Fibroblast of the aortic adventitia (primary cell): ENCODE data around the gene DHRSX. TPM values are rescaled to one million over a fixed set of nuclear protein-coding genes. Genes with fewer than 3 reads are reported as not detected.
"Not testable (repeated sequence)": the region's sequence is repeated elsewhere in the genome, so short reads cannot be mapped to it uniquely, and the experiment has no call there.

Source experiments
- DNase-seq: peaks from one replicate; pipeline ENCODE4 v3.0.0-alpha.2; 2010; ENCODE audit warnings: low read depth
- H3K4me3 ChIP-seq: 2 replicates; pipeline ENCODE4 v1.5.1; 2011; ENCODE audit warnings: low read depth, mild to moderate bottlenecking, control low read depth, low read length, moderate library complexity
- CTCF ChIP-seq: IDR thresholded peaks from 2 replicates; pipeline ENCODE4 v1.5.1; 2011; ENCODE audit warnings: mild to moderate bottlenecking, low read length, control low read depth, inconsistent platforms; ENCODE audit not compliant: insufficient read depth
- total RNA-seq: library from RNA; depleted of rRNA; stranded (reverse); fragments of >200 nt; gene quantifications from 2 replicates; pipeline ENCODE4 v1.2.3, GENCODE V29; 2012; ENCODE audit warnings: low replicate concordance

DHRSX gene
- total RNA-seq, 1 donor, result 17.5 TPM

GRCh38 chrX:2243913-2244460, 256.8 kb downstream of the DHRSX start:
- no peak for TF ChIP-seq CTCF
- H3K4me3 ChIP-seq, result no peak overlapping the region
- no peak for DNase-seq

DNA sequence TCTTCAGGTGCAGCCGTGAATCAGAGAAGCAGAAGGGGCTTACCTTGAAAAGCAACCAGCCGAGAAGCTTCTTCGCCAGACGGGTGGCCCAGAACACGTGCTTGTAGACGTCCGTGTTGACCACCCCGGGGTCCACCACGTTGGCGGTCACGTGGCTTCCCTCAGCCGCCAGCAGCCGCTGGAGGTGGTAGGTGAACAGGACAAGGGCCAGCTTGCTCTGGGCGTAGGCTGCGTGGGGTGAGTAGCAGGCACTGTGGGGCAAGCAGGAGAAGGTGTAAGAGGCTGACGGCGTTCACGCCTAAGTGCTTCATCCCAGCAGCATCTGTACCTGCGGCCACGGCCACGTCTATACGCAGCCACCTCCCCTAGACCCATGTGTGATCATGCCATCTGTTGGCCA, 257.8 kb downstream of the DHRSX start:
- DNase-seq, result no peak
- no peak for TF ChIP-seq CTCF
- H3K4me3 ChIP-seq, result no peak overlapping the region

DNA sequence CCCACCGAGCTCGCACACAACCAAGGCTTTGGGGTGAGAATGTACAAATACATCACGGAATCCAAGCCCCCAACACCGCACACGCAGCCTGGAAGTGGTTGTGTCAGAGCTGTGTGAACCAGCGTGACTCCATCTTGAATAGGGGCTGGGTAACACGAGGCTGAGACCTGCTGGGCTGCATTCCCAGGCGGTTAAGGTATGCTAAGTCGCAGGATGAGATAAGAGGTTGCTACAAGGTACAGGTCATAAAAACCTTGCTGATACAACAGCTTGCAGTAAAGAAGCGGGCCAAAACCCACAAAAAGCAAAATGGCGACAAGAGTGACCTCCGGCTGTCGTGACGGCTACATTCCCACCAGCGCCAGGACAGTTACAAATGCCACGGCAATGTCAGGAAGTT, 258.4 kb downstream of the DHRSX start:
- no peak overlapping the region for H3K4me3 ChIP-seq
- no peak for DNase-seq
- TF ChIP-seq CTCF, result no peak

DNA sequence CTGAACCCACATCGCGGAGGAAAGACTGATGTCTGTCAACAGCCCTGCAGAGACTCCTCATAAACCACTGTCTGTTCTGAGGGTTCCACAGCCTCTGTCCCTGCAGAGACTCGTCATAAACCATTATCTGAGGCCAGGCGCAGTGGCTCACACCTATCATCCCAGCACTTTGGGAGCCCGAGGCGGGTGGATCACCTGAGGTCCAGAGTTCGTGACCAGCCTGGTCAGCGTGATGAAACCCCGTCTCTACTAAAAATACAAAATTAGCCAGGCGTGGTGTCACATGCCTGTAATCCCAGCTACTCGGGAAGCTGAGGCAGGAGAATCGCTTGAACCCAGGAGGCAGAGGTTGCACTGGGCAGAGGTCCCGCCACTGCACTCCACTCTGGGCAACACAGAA, 259.3 kb downstream of the DHRSX start:
- H3K4me3 ChIP-seq, DNase-seq: not testable (repeated sequence)

DNA sequence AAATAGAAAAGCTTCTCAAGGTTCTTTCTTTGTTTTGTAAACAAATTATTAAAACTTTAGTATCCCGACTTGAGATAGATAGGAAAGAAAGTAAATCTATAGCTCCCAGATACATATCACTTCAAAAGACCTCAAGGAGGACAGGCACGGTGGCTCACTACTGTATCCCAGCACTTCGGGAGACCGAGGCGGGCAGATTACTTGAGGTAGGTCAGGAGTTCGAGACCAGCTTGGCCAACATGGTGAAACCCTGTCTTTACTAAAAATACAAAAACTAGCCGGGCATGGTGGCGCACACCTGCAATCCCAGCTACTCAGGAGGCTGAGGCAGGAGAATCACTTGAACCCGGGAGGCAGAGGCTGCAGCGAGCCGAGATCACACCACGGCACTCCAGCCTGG, 260.0 kb downstream of the DHRSX start:
- DNase-seq, H3K4me3 ChIP-seq: not testable (repeated sequence)

DNA sequence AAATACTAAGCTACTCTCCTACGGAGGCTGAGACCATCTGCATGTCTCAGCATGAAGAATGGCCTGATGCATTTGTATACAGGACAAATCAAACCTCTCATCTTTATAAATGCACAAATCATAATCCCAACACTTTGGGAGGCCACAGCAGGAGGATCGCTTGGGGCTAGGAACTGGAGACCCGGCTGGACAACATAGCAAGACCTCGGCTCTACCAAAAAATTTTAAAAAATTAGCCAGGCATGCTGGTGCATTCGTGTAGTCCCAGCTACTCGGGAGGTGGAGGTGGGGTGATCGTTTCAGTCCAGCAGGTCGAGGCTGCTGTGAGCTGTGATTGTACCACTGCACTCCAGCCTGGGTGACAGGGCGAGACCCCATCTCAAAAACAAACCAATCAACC, 262.8 kb downstream of the DHRSX start:
- no peak for DNase-seq
- no peak overlapping the region for H3K4me3 ChIP-seq
- no peak for TF ChIP-seq CTCF

DNA sequence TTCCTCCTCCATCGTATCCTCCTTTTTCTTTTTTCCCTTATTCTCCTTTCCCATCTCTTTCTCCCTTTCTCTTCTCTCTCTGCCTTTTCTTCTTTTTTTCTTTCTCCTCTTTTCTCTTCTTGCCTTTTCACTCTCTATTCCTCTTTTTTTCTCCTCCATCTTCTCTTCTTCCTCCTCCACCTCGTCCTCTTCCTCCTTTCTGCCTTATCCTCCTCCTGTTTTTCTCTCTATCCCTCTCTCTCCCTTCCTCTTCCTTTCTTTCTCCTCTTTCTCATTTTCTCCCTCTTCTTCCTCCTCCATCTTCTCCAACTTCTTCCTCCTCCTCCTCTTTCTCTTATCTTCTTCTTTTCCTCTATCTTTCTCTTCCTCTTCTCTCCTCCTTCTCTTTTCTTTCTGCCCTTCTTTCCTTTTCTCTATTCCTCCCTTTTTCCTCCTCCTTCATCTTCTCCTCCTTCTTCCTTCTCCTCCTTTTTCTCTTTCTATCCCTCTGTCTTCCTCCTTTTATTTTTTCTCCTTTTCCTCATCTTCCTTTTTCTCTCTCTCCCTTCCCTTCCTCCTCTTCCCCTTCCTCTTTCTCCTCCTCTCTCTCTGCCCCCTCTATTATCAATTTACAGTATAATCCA, 269.1 kb downstream of the DHRSX start:
- H3K4me3 ChIP-seq, result no peak overlapping the region
- no peak for DNase-seq
- no peak for TF ChIP-seq CTCF

DNA sequence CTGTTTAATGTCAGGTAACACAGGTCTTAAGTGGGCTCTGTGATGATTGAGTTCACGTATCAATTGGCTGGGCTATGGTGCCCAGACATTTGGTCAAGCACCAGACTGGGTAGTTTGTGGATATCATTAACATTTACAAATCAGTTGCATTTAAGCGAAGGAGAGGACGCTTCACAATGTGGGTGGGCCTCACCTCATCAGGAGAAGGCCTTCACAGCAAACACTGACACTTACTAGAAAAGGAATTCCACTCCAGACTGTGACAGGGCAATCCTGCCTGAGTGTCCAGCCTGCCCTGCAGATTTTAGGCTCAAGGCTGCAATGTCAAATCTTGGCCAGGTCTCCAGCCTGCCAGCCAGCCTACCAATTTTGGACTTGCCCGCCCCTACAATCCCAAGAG, 270.3 kb downstream of the DHRSX start:
- TF ChIP-seq CTCF, result no peak
- no peak overlapping the region for H3K4me3 ChIP-seq
- DNase-seq, result no peak
